HEK293T (cell line): ENCODE measurements around the gene CNOT1.

Experiments used
- CTCF ChIA-PET: fragments of 350-600 bp; formaldehyde crosslinking; extraction: SDS; loops from one replicate; lab custom pipeline; 2021; ENCODE audit warnings: antibody characterized with exemption, inconsistent platforms; lab: Yijun Ruan, JAX
- POLR2A ChIA-PET: fragments of 350-600 bp; formaldehyde crosslinking; extraction: SDS; loops from one replicate; lab custom pipeline; 2020; ENCODE audit warnings: antibody characterized with exemption, inconsistent platforms; lab: Yijun Ruan, JAX
- DNase-seq: peaks from one replicate; pipeline ENCODE4 v3.0.0; 2012; ENCODE audit warnings: mixed read lengths; ENCODE audit errors: extremely low spot score
- ARNT ChIP-seq: fragments of 450-650 bp; IDR thresholded peaks from 2 replicates; pipeline ENCODE4 v1.6.1; 2017; ENCODE audit warnings: mild to moderate bottlenecking
- BHLHE40 ChIP-seq: fragments of 450-650 bp; IDR thresholded peaks from 2 replicates; pipeline ENCODE4 v1.6.1; 2016; ENCODE audit warnings: mild to moderate bottlenecking, moderate library complexity, borderline replicate concordance
- CTBP1 ChIP-seq: fragments of 450-650 bp; IDR thresholded peaks from 2 replicates; pipeline ENCODE4 v1.6.1; 2016; ENCODE audit warnings: borderline replicate concordance
- ELF4 ChIP-seq: fragments of 450-650 bp; IDR thresholded peaks from 2 replicates; pipeline ENCODE4 v1.6.1; 2017; ENCODE audit warnings: antibody characterized with exemption
- FOXA1 ChIP-seq: fragments of 450-650 bp; IDR thresholded peaks from 2 replicates; pipeline ENCODE4 v1.6.1; 2016; ENCODE audit warnings: mild to moderate bottlenecking
- FOXK2 ChIP-seq: fragments of 450-650 bp; IDR thresholded peaks from 2 replicates; pipeline ENCODE4 v1.6.1; 2016; ENCODE audit warnings: mild to moderate bottlenecking
- FOXM1 ChIP-seq: fragments of 450-650 bp; IDR thresholded peaks from 2 replicates; pipeline ENCODE4 v1.6.1; 2017; ENCODE audit warnings: mild to moderate bottlenecking, borderline replicate concordance
- HDGF ChIP-seq: fragments of 450-650 bp; IDR thresholded peaks from 2 replicates; pipeline ENCODE4 v1.6.1; 2017; ENCODE audit warnings: antibody characterized with exemption, borderline replicate concordance
- L3MBTL2 ChIP-seq: fragments of 450-650 bp; conservative IDR thresholded peaks from 2 replicates; pipeline ENCODE4 v1.6.1; 2016; ENCODE audit warnings: mild to moderate bottlenecking
- LEF1 ChIP-seq: fragments of 450-650 bp; IDR thresholded peaks from 2 replicates; pipeline ENCODE4 v1.6.1; 2017; ENCODE audit warnings: mild to moderate bottlenecking, borderline replicate concordance
- NFRKB ChIP-seq: fragments of 450-650 bp; IDR thresholded peaks from 2 replicates; pipeline ENCODE4 v1.6.1; 2016; ENCODE audit warnings: mild to moderate bottlenecking, moderate library complexity
- SP1 ChIP-seq: fragments of 450-650 bp; IDR thresholded peaks from 2 replicates; pipeline ENCODE4 v1.6.1; 2017
- SUZ12 ChIP-seq: fragments of 450-650 bp; IDR thresholded peaks from 2 replicates; pipeline ENCODE4 v1.6.1; 2016; ENCODE audit warnings: mild to moderate bottlenecking
- TARDBP ChIP-seq: fragments of 450-650 bp; IDR thresholded peaks from 2 replicates; pipeline ENCODE4 v1.6.1; 2016
- ZNF384 ChIP-seq: fragments of 450-650 bp; IDR thresholded peaks from 2 replicates; pipeline ENCODE4 v1.6.1; 2016
- TF ChIP-seq, protein P1 (sequence below): fragments of 450-650 bp; IDR thresholded peaks from 2 replicates; pipeline ENCODE4 v1.6.1; 2016

The CNOT1 gene

GRCh38 chr16:58654560-58655214 is 25.1 kb upstream of the CNOT1 start:
- ChIA-PET CTCF (no interaction called here), POLR2A (no interaction called here)
- DNase-seq, result no peak
- no peak for TF ChIP-seq FOXA1
- TF ChIP-seq ARNT, result no peak
- no peak for TF ChIP-seq HDGF
- TF ChIP-seq CTBP1, result no peak
- no peak for TF ChIP-seq L3MBTL2
- no peak for TF ChIP-seq ZNF384
- no peak for TF ChIP-seq NFRKB

- CTCF ChIA-PET, result interaction anchor here (0.6 to 0.7 kb wide), 2 partner anchors 11 to 355 kb away, joined by 3 to 6 read pairs; no protein-coding TSS in a partner anchor
- no peak for DNase-seq
- POLR2A ChIA-PET, result no interaction called here
- no peak for TF ChIP-seq SP1
- TF ChIP-seq CTBP1, result no peak
- no peak for TF ChIP-seq ELF4
- TF ChIP-seq, protein P1, sequence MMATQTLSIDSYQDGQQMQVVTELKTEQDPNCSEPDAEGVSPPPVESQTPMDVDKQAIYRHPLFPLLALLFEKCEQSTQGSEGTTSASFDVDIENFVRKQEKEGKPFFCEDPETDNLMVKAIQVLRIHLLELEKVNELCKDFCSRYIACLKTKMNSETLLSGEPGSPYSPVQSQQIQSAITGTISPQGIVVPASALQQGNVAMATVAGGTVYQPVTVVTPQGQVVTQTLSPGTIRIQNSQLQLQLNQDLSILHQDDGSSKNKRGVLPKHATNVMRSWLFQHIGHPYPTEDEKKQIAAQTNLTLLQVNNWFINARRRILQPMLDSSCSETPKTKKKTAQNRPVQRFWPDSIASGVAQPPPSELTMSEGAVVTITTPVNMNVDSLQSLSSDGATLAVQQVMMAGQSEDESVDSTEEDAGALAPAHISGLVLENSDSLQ, result no peak
- no peak for TF ChIP-seq HDGF
- TF ChIP-seq FOXK2, result no peak
- TF ChIP-seq L3MBTL2, result no peak
- TF ChIP-seq BHLHE40, result no peak
- no peak for TF ChIP-seq TARDBP
- TF ChIP-seq LEF1, result no peak
- no peak for TF ChIP-seq NFRKB
- TF ChIP-seq FOXA1, result no peak
- no peak for TF ChIP-seq ZNF384
Measured at GRCh38 chr16:58652741-58653140, 23.1 kb upstream of the CNOT1 start.

GRCh38 chr16:58651965-58652348 is 22.3 kb upstream of the CNOT1 start:
- ChIA-PET CTCF (interaction anchor here (1.1 kb wide), 1 partner anchor 9 kb away, joined by 4 read pairs; no protein-coding TSS in a partner anchor), POLR2A (no interaction called here)
- DNase-seq, result no peak
- TF ChIP-seq LEF1 (no peak), NFRKB (no peak), ELF4 (no peak), BHLHE40 (no peak), CTBP1 (no peak), FOXK2 (no peak), FOXA1 (no peak), SP1 (no peak), TARDBP (no peak), FOXM1 (no peak), HDGF (no peak), ZNF384 (no peak), SUZ12 (no peak), L3MBTL2 (no peak), ARNT (no peak)
- TF ChIP-seq, protein P1, result no peak

GRCh38 chr16:58649707-58650106 is 20.1 kb upstream of the CNOT1 start:
- DNase-seq, result no peak
- TF ChIP-seq FOXM1 (no peak), FOXA1 (no peak), FOXK2 (no peak), CTBP1 (no peak), LEF1 (no peak), ARNT (no peak), SUZ12 (no peak), NFRKB (no peak), TARDBP (no peak), SP1 (no peak), BHLHE40 (no peak), ZNF384 (no peak), L3MBTL2 (no peak), HDGF (no peak), ELF4 (no peak)
- TF ChIP-seq, protein P1, result no peak
- POLR2A ChIA-PET, result no interaction called here
- CTCF ChIA-PET, result interaction anchor here (0.6 to 1.1 kb wide), 2 partner anchors 8 to 11 kb away, joined by 3 read pairs; no protein-coding TSS in a partner anchor

- CTCF ChIA-PET, result no interaction called here
- no peak for TF ChIP-seq SUZ12
- TF ChIP-seq HDGF, result no peak
- no peak for TF ChIP-seq NFRKB
- no peak for TF ChIP-seq SP1
- no peak for TF ChIP-seq CTBP1
- TF ChIP-seq BHLHE40, result no peak
- no peak for TF ChIP-seq FOXM1
- no peak for TF ChIP-seq ELF4
- TF ChIP-seq L3MBTL2, result no peak
- no peak for TF ChIP-seq ZNF384
- TF ChIP-seq ARNT, result no peak
Measured at GRCh38 chr16:58647107-58647506, 17.5 kb upstream of the CNOT1 start.

DNA sequence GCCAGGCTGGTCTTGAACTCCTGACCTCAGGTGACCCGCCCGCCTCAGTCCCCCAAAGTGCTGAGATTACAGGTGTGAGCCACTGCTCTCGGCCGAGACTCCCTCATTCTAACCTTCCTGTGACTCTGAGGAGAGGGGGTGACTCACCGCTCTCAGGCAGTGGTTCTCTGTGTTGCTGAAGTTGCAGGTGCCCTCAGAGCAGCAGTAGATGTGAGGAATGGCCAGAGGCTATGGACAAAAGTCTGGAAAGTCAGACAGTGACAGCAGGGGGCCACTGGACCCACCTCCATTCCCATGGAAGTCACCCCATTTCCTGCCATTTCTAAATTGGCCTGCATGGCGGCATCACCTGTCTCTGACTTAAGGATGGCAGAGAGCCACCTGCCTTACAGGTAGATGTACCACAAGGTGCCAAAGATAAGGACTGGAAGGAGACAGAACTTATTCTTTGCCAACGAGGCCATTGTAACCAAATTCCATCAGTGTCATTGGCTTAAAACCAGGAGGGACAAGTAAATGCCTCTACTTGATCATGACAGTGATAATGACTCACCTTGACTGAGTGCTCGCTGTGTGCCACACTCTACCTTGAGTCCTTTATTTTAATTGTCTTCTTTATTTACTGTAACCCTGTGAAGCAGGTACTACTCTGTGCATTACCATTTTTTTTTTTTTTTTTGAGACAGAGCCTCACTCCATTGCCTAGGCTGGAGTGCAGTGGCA is 15.3 kb upstream of the CNOT1 start:
- ChIA-PET POLR2A (no interaction called here), CTCF (no interaction called here)
- no peak for DNase-seq
- no peak for TF ChIP-seq FOXA1
- no peak for TF ChIP-seq HDGF
- no peak for TF ChIP-seq SUZ12
- no peak for TF ChIP-seq ELF4

More at GRCh38 chr16:58647107-58647506, 17.5 kb upstream of the CNOT1 start:
- DNase-seq, result no peak
- POLR2A ChIA-PET, result no interaction called here
